ENCODE measurements around the gene STK39. TPM values are rescaled to one million over a fixed set of nuclear protein-coding genes. Genes with fewer than 3 reads are reported as not detected.

STK39 gene
- total and polyA plus RNA-seq, 9 of the 15 experiments (the other 6 are each of a cell fraction or from before 2014, with no cell fraction given): 0.19 to 0.76 (median 0.51) TPM

DNA sequence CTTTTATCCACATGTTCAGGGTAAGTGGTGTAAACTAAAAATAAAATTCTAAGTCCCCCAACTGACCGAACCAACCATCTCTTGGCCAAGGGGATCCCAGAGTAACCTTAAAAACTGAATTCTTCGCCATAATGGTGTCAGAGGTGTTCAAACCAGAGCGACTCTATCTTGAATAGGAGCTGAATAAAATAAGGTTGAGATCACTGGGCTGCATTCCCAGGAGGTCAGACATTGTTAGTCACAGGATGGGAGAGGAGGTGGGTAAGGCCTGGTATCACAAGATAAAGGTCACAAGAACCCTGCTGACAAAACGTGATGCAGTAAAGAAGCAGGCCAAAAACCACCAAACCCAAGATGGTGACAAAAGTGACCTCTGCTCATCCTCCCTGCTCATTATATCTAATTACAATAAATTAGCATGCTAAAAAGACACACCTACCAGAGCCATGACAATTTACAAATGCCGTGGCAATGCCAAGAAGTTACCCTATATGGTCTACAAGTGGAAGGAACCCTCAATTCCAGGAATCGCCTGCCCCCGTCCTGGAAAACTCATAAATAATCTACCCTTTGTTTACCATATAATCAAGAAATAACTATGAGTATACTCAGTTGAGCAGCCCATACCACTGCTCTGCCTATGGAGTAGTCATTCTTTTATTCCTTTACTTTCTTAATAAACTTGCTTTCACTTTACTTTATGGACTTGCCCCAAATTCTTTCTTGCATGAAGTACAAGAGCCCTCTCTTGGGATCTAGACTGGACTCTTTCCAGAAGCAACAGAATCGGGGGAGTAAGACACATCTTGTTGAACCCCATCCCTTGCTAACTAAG lies 302.4 kb downstream of the STK39 start (continued):
- TF ChIP-seq RBBP5 (IDR thresholded peaks at IDR 0.05; ENCODE audit: borderline replicate concordance, insufficient read depth, low read length, poor library complexity, severe bottlenecking) (no peak), RBM25 (IDR thresholded peaks at IDR 0.05; ENCODE audit: low read depth, low read length, severe bottlenecking) (no peak), ZNF124 (CRISPR knock-in tag; IDR thresholded peaks at IDR 0.05) (no peak), MLX (CRISPR knock-in tag; conservative IDR thresholded peaks at IDR 0.05) (no peak), ZNF507 (tag; conservative IDR thresholded peaks at IDR 0.05) (no peak), SRSF9 (IDR thresholded peaks at IDR 0.05; ENCODE audit: borderline replicate concordance, low read depth, low read length) (no peak), ZNF12 (CRISPR knock-in tag; IDR thresholded peaks at IDR 0.05) (no peak), SNRNP70 (optimal IDR thresholded peaks at IDR 0.05; ENCODE audit: low read depth, low read length) (no peak), ZNF583 (CRISPR knock-in tag; IDR thresholded peaks at IDR 0.05) (peak; percentile 93), SMAD2 (IDR thresholded peaks at IDR 0.05; ENCODE audit: low read depth, low read length) (no peak), ZNF644 (tag; IDR thresholded peaks at IDR 0.05; ENCODE audit: low read depth) (peak; percentile 61), SAFB (IDR thresholded peaks at IDR 0.05; ENCODE audit: borderline replicate concordance, low read depth, low read length) (no peak), KLF13 (tag; IDR thresholded peaks at IDR 0.05; ENCODE audit: borderline replicate concordance, low read depth) (no peak), BCL6 (CRISPR knock-in tag; IDR thresholded peaks at IDR 0.05) (peak; percentile 88), E4F1 (CRISPR knock-in tag; IDR thresholded peaks at IDR 0.05; ENCODE audit: borderline replicate concordance) (no peak), FOXJ2 (tag; IDR thresholded peaks at IDR 0.05) (no peak), ZNF76 (CRISPR knock-in tag; IDR thresholded peaks at IDR 0.05; ENCODE audit: borderline replicate concordance) (peak; percentile 92), NELFE (IDR thresholded peaks at IDR 0.05; ENCODE audit: insufficient read depth, insufficient read length) (no peak), PRMT5 (CRISPR knock-in tag; IDR thresholded peaks at IDR 0.05) (no peak), MCM5 (IDR thresholded peaks at IDR 0.05; ENCODE audit: low read depth) (no peak), KDM4B (IDR thresholded peaks at IDR 0.05; ENCODE audit: borderline replicate concordance in 2 of 2, low read depth in 1 of 2) (no peak)
- TF ChIP-seq, protein P1, sequence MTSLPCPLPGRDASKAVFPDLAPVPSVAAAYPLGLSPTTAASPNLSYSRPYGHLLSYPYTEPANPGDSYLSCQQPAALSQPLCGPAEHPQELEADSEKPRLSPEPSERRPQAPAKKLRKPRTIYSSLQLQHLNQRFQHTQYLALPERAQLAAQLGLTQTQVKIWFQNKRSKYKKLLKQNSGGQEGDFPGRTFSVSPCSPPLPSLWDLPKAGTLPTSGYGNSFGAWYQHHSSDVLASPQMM (CRISPR knock-in tag; IDR thresholded peaks at IDR 0.05): no peak

Measured in K562 (cell line).